CMK (cell line): ENCODE results near the gene ALDH16A1.

ENCODE experiments used
- DNase-seq: peaks from one replicate; pipeline ENCODE4 v3.0.0-alpha.2; 2010; ENCODE audit warnings: low read depth

Gene ALDH16A1

DNA sequence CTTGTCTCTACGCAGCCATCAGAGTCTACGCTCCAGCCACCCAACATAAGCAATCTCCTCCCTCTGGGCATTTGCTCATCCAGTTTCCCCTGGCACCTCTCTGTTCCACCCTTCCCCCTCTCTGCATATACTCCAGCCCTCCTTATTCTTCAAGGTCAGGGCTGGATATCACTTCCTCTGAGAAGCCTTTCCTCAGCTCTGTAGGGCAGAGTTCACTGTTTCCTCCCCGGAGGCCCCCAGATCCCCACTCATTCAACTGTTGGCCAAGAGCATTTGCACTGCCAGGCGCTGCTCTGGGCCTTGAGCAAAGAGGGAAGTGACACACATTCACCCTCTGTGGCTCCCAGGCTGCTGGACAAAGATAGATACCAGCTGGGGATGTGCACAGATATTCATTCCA, 62.7 kb downstream of the ALDH16A1 start:
- no peak for DNase-seq

DNA sequence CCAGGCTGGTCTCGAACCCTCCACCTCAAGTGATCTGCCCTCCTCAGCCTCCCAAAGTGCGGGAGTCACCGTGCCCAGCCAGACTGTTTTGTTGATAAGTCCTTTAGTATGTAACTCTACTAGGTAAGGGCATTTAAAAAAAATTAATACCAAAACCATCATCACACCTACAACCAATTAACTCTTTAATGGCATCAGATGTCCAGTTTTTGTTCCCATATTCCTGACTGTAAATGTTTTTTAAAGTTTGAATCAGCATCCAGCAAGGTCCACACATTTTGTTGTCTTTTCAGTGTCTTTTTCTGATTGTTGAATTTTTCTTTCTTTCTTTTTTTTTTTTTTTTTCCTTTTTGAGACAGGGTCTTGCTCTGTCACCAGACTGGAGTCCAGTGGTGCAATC, 65.0 kb downstream of the ALDH16A1 start:
- DNase-seq: no peak
